NCI-H2227 treated with DMSO at 0.1 percent for 48 hours (cell line): ENCODE results near the gene AGXT2.

Experiments used
- DNase-seq: peaks from one replicate; lab custom pipeline; 2025; lab: John Stamatoyannopoulos, UW

The AGXT2 gene

DNA sequence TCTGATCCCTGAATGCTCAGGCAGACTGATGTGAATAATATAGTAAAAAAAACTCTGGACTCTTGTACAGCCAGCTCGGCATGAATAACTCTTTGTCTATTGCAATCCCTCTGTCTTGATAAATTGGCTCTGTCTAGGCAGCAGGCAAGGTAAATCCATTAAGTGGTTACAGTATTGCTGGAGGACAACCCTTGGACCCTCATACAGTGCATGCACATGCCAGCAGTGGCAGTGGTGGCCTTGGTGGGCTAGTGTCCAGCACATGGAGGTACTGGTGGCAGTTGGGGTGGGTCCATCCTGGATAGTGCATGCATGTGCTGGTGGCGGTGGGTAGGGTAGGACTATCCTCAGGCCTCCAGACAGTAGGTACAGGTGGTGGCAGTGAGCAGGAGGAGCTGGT is 79.5 kb downstream of the AGXT2 start:
- DNase-seq, result no peak

DNA sequence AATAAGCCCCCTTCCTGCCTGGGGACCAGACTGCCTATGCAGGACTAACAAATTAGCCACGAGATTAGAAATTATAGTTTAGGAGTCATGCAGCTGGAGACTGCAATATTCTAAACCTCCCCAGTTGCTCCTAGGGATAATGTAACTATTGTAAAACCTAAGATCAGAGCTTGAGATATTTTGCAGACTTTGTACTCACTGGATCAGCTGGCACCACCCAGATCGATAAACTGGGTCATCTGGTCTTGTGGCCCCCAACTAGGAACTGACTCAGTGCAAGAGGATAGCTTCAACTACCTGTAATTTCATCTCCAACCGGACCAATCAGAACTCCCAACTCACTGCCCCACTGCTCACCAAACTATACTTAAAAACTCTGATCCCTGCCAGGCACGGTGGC is 80.2 kb downstream of the AGXT2 start:
- no peak for DNase-seq

DNA sequence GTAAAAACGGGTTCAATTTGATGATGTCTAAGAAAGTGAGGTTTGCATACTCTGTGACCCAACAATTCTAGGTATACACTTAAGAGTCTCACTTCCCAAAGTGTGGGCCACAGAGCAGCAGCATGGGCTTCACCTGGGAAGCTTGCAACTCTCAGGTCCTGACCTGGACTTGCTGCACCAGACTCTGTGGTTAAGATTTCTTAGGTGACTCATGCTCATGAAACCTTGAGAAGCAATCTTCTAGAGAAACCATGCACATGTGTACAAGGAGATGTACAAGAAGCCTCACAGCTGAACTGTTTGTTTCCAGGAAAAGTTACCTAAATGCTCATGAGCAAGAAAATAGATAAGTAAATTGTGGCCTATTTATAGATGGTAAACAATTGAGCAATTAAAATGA is 88.4 kb downstream of the AGXT2 start:
- no peak for DNase-seq

DNA sequence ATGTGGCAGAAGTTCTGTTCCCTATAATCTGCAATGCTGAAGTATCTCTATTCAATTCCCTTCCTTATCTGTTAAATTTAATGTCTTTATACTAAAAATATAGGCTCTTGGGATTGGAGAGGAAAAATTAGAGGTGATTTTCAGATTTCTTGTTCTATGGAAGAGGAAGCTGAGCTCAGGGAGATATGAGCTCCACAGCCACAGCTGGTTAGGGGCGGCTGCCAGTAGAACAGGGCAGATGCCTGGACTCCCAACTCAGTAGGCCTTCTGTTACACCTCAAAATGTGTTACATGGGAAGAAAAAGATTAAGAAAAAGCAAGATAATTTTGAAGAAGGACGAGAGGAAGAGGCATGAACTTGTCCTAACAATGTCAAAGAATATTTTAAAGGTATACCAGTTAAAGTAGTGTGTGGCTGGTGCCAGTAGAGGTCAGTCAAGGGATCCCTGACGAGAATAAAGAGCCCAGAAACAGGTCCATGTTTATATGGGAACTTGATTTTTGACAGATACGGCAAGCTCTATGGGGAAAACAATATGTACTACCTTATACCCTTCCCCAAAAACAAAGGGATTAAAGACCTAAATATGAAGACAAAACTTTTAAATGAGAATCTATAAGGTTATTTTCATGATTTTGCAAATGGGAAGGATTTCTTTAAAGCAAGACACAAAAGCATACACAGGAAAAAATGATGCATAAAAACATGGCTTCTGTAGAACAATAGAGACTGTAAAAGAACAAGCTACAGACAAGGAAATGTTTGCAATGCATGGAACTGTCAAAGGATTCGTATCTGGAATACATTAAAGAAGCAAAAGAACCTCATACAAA is 89.7 kb downstream of the AGXT2 start:
- DNase-seq, result peak; percentile 42

DNA sequence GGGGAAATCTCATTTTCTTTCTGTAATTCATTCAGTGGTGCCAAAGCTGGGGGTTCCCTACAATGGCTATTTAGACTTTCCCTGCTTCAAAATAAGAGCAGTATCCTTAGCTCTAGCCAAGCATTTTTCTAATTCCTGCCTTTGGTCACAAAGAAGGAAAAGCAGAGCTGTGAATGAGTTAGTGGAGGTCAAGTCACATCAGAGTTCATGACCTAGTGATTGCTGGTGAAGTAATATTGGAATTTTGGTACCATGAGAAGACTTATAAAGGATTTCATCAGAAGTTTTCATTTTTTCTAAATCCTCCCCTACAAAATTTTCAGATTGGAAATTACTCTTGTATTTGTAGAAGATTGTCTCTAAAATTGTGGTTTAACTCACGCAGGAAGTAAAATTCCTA is 90.4 kb downstream of the AGXT2 start:
- no peak for DNase-seq
